H54 (cell line): ENCODE measurements around the gene GPR158.

Experiments used
- DNase-seq: peaks from one replicate; pipeline ENCODE4 v3.0.0; 2011; ENCODE audit warnings: low spot score, mixed read lengths; ENCODE audit not compliant: insufficient read length
- FAIRE-seq: peaks from 3 replicates; lab custom pipeline; 2011; peaks lifted over from hg19 to GRCh38; lab: Jason Lieb, UNC
- POLR2A ChIP-seq: IDR thresholded peaks from 2 replicates; pipeline ENCODE4 v1.6.1; 2011; ENCODE audit warnings: low read depth, mild to moderate bottlenecking, low read length

GPR158 gene

GRCh38 chr10:25231751-25232150 lies 57.0 kb downstream of the GPR158 start:
- no peak for FAIRE-seq
- no peak for DNase-seq
- TF ChIP-seq POLR2A, result no peak

GRCh38 chr10:25232204-25232603 lies 57.4 kb downstream of the GPR158 start:
- no peak for TF ChIP-seq POLR2A
- DNase-seq, result no peak
- no peak for FAIRE-seq

GRCh38 chr10:25245165-25245564 lies 70.4 kb downstream of the GPR158 start:
- FAIRE-seq (no peak), DNase-seq (no peak)
- TF ChIP-seq POLR2A, result no peak

GRCh38 chr10:25257646-25258045 lies 82.8 kb downstream of the GPR158 start:
- no peak for TF ChIP-seq POLR2A
- no peak for FAIRE-seq
- DNase-seq, result no peak

GRCh38 chr10:25261110-25261509 lies 86.3 kb downstream of the GPR158 start:
- TF ChIP-seq POLR2A, result no peak
- no peak for DNase-seq
- FAIRE-seq, result no peak

GRCh38 chr10:25261558-25261957 lies 86.8 kb downstream of the GPR158 start:
- no peak for DNase-seq
- no peak for TF ChIP-seq POLR2A
- FAIRE-seq, result no peak

GRCh38 chr10:25263931-25264330 lies 89.1 kb downstream of the GPR158 start:
- no peak for TF ChIP-seq POLR2A
- DNase-seq, result no peak
- FAIRE-seq, result no peak

- no peak for TF ChIP-seq POLR2A
- no peak for FAIRE-seq
- DNase-seq, result no peak
These were observed 103.4 kb downstream of the GPR158 start for GRCh38 chr10:25278180-25278579.

- DNase-seq (no peak), FAIRE-seq (no peak)
- no peak for TF ChIP-seq POLR2A
These were observed 105.3 kb downstream of the GPR158 start for GRCh38 chr10:25280076-25280475.

GRCh38 chr10:25280573-25280972 lies 105.8 kb downstream of the GPR158 start:
- FAIRE-seq, result no peak
- no peak for DNase-seq
- TF ChIP-seq POLR2A, result no peak

GRCh38 chr10:25285809-25286208 lies 111.0 kb downstream of the GPR158 start:
- FAIRE-seq, result no peak
- no peak for TF ChIP-seq POLR2A
- DNase-seq, result no peak

GRCh38 chr10:25288181-25288580 lies 113.4 kb downstream of the GPR158 start:
- no peak for TF ChIP-seq POLR2A
- no peak for DNase-seq
- no peak for FAIRE-seq

- FAIRE-seq (peak; percentile 33), DNase-seq (peak; percentile 19)
- TF ChIP-seq POLR2A, result no peak
These were observed 119.5 kb downstream of the GPR158 start for GRCh38 chr10:25294032-25294926.

- no peak for DNase-seq
- no peak for TF ChIP-seq POLR2A
- no peak for FAIRE-seq
These were observed 121.5 kb downstream of the GPR158 start for GRCh38 chr10:25296324-25296723.

- no peak for TF ChIP-seq POLR2A
- DNase-seq (no peak), FAIRE-seq (no peak)
These were observed 122.7 kb downstream of the GPR158 start for GRCh38 chr10:25297466-25297865.

GRCh38 chr10:25300073-25300472 lies 125.3 kb downstream of the GPR158 start:
- DNase-seq (no peak), FAIRE-seq (no peak)
- no peak for TF ChIP-seq POLR2A
